Caco-2 (cell line): Measurements from ENCODE around the gene PIK3R2. TPM values are rescaled to one million over a fixed set of nuclear protein-coding genes. Genes with fewer than 3 reads are reported as not detected.

Source experiments
- BruUV-seq: library from RNA; stranded (reverse); fragments of 400-500 nt; replicated peaks from 2 replicates; lab custom pipeline; 2021; lab: Mats Ljungman, UMichigan
- CTCF ChIA-PET: fragments of 300-600 bp; sonication (Branson Sonifier 250); formaldehyde crosslinking; loops from one replicate; lab custom pipeline; 2022; ENCODE audit warnings: antibody characterized with exemption; lab: Charles Lee
- POLR2A ChIA-PET: fragments of 300-600 bp; sonication (Branson Sonifier 250); formaldehyde crosslinking; loops from one replicate; lab custom pipeline; 2022; ENCODE audit warnings: antibody characterized with exemption; lab: Charles Lee
- DNase-seq, 2 experiments: peaks; one replicate each; pipeline versions ENCODE4 v3.0.0 to v3.0.0-alpha.2; 2020 to 2022
- H3K27me3 ChIP-seq: replicated peaks from 2 replicates; pipeline ENCODE4 v1.6.0; 2011; ENCODE audit warnings: low read length; ENCODE audit not compliant: control insufficient read depth, insufficient read depth
- H3K36me3 ChIP-seq: 2 replicates; pipeline ENCODE4 v1.5.1; 2011; ENCODE audit warnings: low read length; ENCODE audit not compliant: control insufficient read depth, insufficient read depth
- H3K4me1 ChIP-seq: fragments of 250-450 bp; sonication (Bioruptor Pico); 2 replicates; pipeline ENCODE4 v1.5.1; 2020; ENCODE audit warnings: mild to moderate bottlenecking
- H3K4me3 ChIP-seq: 2 replicates; pipeline ENCODE4 v1.5.1; 2011; ENCODE audit warnings: low read depth, mild to moderate bottlenecking, control low read depth, low read length
- H3K9me3 ChIP-seq: fragments of 250-450 bp; sonication (Bioruptor Pico); 2 replicates; pipeline ENCODE4 v1.5.1; 2020; ENCODE audit warnings: mild to moderate bottlenecking, moderate library complexity
- H3K27ac Mint-ChIP-seq: one replicate; pipeline ENCODE4 v1.8.0; 2022; ENCODE audit warnings: mixed read lengths; ENCODE audit not compliant: unreplicated experiment
- H3K27me3 Mint-ChIP-seq: one replicate; pipeline ENCODE4 v1.8.0; 2022; ENCODE audit warnings: mixed read lengths; ENCODE audit not compliant: insufficient read depth, unreplicated experiment
- H3K36me3 Mint-ChIP-seq: one replicate; pipeline ENCODE4 v1.8.0; 2022; ENCODE audit warnings: mild to moderate bottlenecking, mixed read lengths; ENCODE audit not compliant: insufficient read depth, unreplicated experiment
- H3K4me1 Mint-ChIP-seq: one replicate; pipeline ENCODE4 v1.8.0; 2022; ENCODE audit warnings: low read depth, mixed read lengths; ENCODE audit not compliant: unreplicated experiment
- H3K4me3 Mint-ChIP-seq: one replicate; pipeline ENCODE4 v1.8.0; 2022; ENCODE audit warnings: mild to moderate bottlenecking, moderate library complexity, mixed read lengths; ENCODE audit not compliant: unreplicated experiment
- H3K9me3 Mint-ChIP-seq: one replicate; pipeline ENCODE4 v1.8.0; 2022; ENCODE audit warnings: mixed read lengths; ENCODE audit not compliant: unreplicated experiment
- CTCF ChIP-seq, 2 experiments: fragments of 200-600 bp in 1 of 2; IDR thresholded peaks; 1 replicate in 1 of 2; 2 replicates in 1 of 2; pipeline versions ENCODE4 v1.5.1 to v1.8.0; 2011 to 2022; ENCODE audit warnings: antibody characterized with exemption in 1 of 2, control low read depth in 1 of 2, inconsistent platforms in 1 of 2, low read depth in 1 of 2, low read length in 1 of 2, mild to moderate bottlenecking in 1 of 2, moderate library complexity in 1 of 2; ENCODE audit not compliant: insufficient read depth in 1 of 2, severe bottlenecking in 1 of 2, unreplicated experiment in 1 of 2
- intact Hi-C: fragments of 100-400 bp; cut with micrococcal nuclease; formaldehyde crosslinking; loops from one replicate; pipeline ENCODE4 v1.10.0; 2022; ENCODE audit not compliant: unreplicated experiment
- total RNA-seq: library from RNA; stranded (reverse); gene quantifications from 2 replicates; pipeline ENCODE4 v1.2.3, GENCODE V29; 2022

PIK3R2 gene
- total RNA-seq, 1 experiment from 2014 or later, result 34.3 TPM

DNA sequence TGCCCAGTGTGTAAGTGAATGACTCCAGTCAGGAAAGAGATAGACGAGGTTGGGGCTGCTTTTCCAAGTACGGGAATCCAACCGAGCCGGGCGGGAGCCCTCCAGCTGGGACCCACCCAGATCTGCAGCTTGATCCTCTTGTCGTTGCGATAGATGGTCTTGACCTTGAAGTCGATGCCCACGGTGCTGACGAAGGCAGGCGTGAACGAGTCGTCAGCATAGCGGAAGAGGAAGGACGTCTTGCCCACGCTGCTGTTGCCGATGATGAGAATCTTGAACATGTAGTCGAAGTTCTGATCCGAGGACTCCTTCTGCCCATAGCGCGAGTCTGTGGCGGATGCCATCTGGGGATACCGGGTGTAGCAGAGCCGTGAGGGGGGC lies 49.4 kb downstream of the PIK3R2 start:
- H3K4me3 ChIP-seq, result no peak overlapping the region; the same call in 1 of the 2 replicates
- ChIA-PET CTCF (no interaction called here), POLR2A (interaction anchor here (1.0 kb wide), 1 partner anchor 9 kb away, joined by 5 read pairs; the partner anchor contains the start of gene MPV17L2)
- Mint-ChIP-seq H3K4me3 (peak overlapping the region; percentile 90), H3K27me3 (no peaks in the 10 kb centered on the region), H3K9me3 (no peaks in the 10 kb centered on the region), H3K27ac (no peak overlapping the region), H3K4me1 (no peaks in the 10 kb centered on the region), H3K36me3 (peaks cover 10% of the 10 kb centered on the region)
- BruUV-seq, result no TSS peak
- H3K9me3 ChIP-seq, result no peaks in the 10 kb centered on the region
- no peaks in the 10 kb centered on the region; the same call in 1 of the 2 replicates for H3K36me3 ChIP-seq
- intact Hi-C loops, result no loop called here
- H3K4me1 ChIP-seq, result peaks cover 5% of the 10 kb centered on the region; the same call in 1 of the 2 replicates
- no peak for TF ChIP-seq CTCF (IDR thresholded peaks at IDR 0.05; ENCODE audit: insufficient read depth in 1 of 2, low read depth in 1 of 2, low read length in 1 of 2, severe bottlenecking in 1 of 2, unreplicated experiment in 1 of 2)
- H3K27me3 ChIP-seq, result no peaks in the 10 kb centered on the region
- no peak for DNase-seq

DNA sequence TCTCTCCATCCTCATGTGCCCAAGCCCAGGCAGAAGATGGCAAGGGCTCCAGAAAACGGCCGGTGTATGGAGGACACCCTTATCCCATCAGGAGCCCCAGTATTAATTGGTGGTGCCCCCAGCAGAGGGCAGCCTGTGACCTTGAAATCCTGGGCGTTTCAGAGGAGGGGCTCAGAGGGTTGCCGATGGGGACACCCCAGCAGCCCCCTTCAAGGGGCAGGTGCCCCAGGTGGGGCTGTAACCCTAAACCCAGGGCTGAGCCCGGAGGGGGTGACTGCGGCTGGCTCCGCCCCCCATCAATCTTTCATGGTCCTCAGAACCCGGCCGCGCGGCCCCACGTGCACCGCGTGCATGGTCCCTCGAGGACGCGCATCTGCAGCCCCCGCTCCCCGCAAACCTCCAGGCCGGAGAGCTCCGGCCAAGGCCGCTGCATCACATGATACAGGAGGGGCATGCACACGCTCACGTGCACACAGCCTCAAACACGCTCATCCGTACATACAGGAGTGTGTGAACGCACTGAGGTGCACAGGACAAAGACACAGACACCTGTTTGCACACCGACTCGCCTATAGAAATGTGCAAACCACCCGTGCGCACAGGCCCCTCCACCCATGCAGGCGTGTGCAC lies 49.9 kb downstream of the PIK3R2 start:
- Histone ChIP-seq H3K36me3 (no peaks in the 10 kb centered on the region; the same call in 1 of the 2 replicates), H3K27me3 (no peaks in the 10 kb centered on the region), H3K4me3 (peak overlapping the region; percentile 90), H3K4me1 (peaks cover 5% of the 10 kb centered on the region; the same call in 1 of the 2 replicates), H3K9me3 (no peaks in the 10 kb centered on the region)
- ChIA-PET POLR2A (interaction anchor here (1.0 kb wide), 1 partner anchor 10 kb away, joined by 5 read pairs; the partner anchor contains the start of gene MPV17L2), CTCF (interaction anchor here (1.4 to 2.7 kb wide), 4 partner anchors 10 to 126 kb away, joined by 7 to 13 read pairs (median 8); partner anchors contain the start of gene MPV17L2)
- Mint-ChIP-seq H3K9me3 (no peaks in the 10 kb centered on the region), H3K4me1 (no peaks in the 10 kb centered on the region), H3K27me3 (no peaks in the 10 kb centered on the region), H3K36me3 (peaks cover 10% of the 10 kb centered on the region), H3K27ac (peak overlapping the region; percentile 87), H3K4me3 (peak overlapping the region; percentile 90)
- peak in 1 of 2 experiments; percentile 46 for DNase-seq
- no TSS peak for BruUV-seq
- TF ChIP-seq CTCF (IDR thresholded peaks at IDR 0.05; ENCODE audit: insufficient read depth in 1 of 2, low read depth in 1 of 2, low read length in 1 of 2, severe bottlenecking in 1 of 2, unreplicated experiment in 1 of 2), result peak; percentile 28 to 43
- intact Hi-C loops, result no loop called here

DNA sequence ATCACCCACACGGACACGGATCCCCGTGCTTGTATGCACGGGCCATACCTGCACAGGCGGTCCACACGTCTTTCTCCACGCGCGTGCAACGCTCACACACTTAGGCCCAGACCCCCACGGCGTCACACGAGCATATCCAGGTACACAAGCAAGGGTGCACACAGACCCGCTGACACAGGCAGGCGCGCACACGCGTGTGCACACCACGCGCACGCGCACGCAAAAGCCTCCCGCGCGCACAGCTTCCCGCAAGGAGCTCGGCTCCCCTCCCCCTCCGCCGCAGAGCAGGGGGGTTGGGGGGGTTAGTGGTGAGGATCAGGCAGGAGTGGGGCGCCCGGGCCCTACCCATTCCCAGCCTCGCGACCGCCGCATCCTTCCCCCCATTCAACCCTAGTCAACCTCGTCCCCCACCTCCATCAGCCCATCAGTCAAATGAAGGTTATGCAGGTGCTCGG lies 50.5 kb downstream of the PIK3R2 start:
- H3K4me1 Mint-ChIP-seq, result no peaks in the 10 kb centered on the region
- POLR2A ChIA-PET, result interaction anchor here (1.0 kb wide), 3 partner anchors 10 to 78 kb away, joined by 4 to 9 read pairs (median 5); partner anchors contain the start of genes JUND and MPV17L2
- BruUV-seq, result no TSS peak

More for the DNA sequence above, 50.5 kb downstream of the PIK3R2 start:
- no peaks in the 10 kb centered on the region for H3K9me3 ChIP-seq
- no peak for TF ChIP-seq CTCF (IDR thresholded peaks at IDR 0.05; ENCODE audit: insufficient read depth in 1 of 2, low read depth in 1 of 2, low read length in 1 of 2, severe bottlenecking in 1 of 2, unreplicated experiment in 1 of 2)
- H3K9me3 Mint-ChIP-seq, result no peaks in the 10 kb centered on the region
- peak overlapping the region; percentile 87 for H3K27ac Mint-ChIP-seq
- peak overlapping the region; percentile 90 for H3K4me3 Mint-ChIP-seq
- H3K27me3 Mint-ChIP-seq, result no peaks in the 10 kb centered on the region
- peaks cover 10% of the 10 kb centered on the region for H3K36me3 Mint-ChIP-seq
- intact Hi-C loops, result no loop called here
- CTCF ChIA-PET, result interaction anchor here (0.6 to 2.7 kb wide), 9 partner anchors 11 to 125 kb away, joined by 3 to 13 read pairs (median 5); partner anchors contain the start of gene MPV17L2
- no peaks in the 10 kb centered on the region; the same call in 1 of the 2 replicates for H3K36me3 ChIP-seq
- peaks cover 5% of the 10 kb centered on the region; the same call in 1 of the 2 replicates for H3K4me1 ChIP-seq
- H3K27me3 ChIP-seq, result no peaks in the 10 kb centered on the region
- DNase-seq, result no peak
- peak overlapping the region; percentile 90 for H3K4me3 ChIP-seq
